OCI-LY1 (cell line): ENCODE data around the gene UNCX.
"Not testable (repeated sequence)": the region's sequence is repeated elsewhere in the genome, so short reads cannot be mapped to it uniquely, and the experiment has no call there.

Experiments
- H2AFZ ChIP-seq: fragments of 200-600 bp; sonication (generic), shearing (Covaris generic); 2 replicates; pipeline ENCODE4 v1.6.0; 2014; ENCODE audit warnings: antibody characterized with exemption, mild to moderate bottlenecking, low read length
- H3F3A ChIP-seq: fragments of 200-600 bp; sonication (generic), shearing (Covaris generic); 2 replicates; pipeline ENCODE4 v1.6.0; 2014; ENCODE audit warnings: mild to moderate bottlenecking, antibody characterized with exemption, low read length, moderate library complexity; ENCODE audit not compliant: insufficient read depth
- H3K27ac ChIP-seq: fragments of 200-600 bp; sonication (generic); 2 replicates; pipeline ENCODE4 v1.5.1; 2014; ENCODE audit warnings: low read length, mixed run types, mild to moderate bottlenecking, low read depth; ENCODE audit not compliant: poor library complexity, severe bottlenecking
- H3K27me3 ChIP-seq: fragments of 200-600 bp; sonication (generic); 2 replicates; pipeline ENCODE4 v1.6.0; 2014; ENCODE audit warnings: antibody characterized with exemption, mild to moderate bottlenecking, low read length, moderate library complexity; ENCODE audit not compliant: insufficient read depth
- H3K36me3 ChIP-seq: fragments of 200-600 bp; sonication (generic); 2 replicates; pipeline ENCODE4 v1.6.1; 2014; ENCODE audit warnings: mild to moderate bottlenecking, antibody characterized with exemption, low read length, moderate library complexity, mixed read lengths; ENCODE audit not compliant: insufficient read depth
- H3K4me1 ChIP-seq: fragments of 200-600 bp; sonication (generic); 2 replicates; pipeline ENCODE4 v1.5.1; 2014; ENCODE audit warnings: mild to moderate bottlenecking, low read length, moderate library complexity; ENCODE audit not compliant: insufficient read depth, severe bottlenecking
- H3K4me2 ChIP-seq: fragments of 200-600 bp; sonication (generic), shearing (Covaris generic); 2 replicates; pipeline ENCODE4 v1.6.1; 2014; ENCODE audit warnings: low read length
- H3K4me3 ChIP-seq: fragments of 200-600 bp; sonication (generic); 2 replicates; pipeline ENCODE4 v1.5.1; 2014; ENCODE audit warnings: low read length, low read depth, mild to moderate bottlenecking, mixed read lengths; ENCODE audit not compliant: poor library complexity, severe bottlenecking
- H3K79me2 ChIP-seq: fragments of 200-600 bp; shearing (Covaris generic); 2 replicates; pipeline ENCODE4 v1.6.1; 2016; ENCODE audit warnings: mixed run types, low read length, mixed read lengths; ENCODE audit not compliant: insufficient read depth
- H3K9ac ChIP-seq: fragments of 200-600 bp; sonication (generic), shearing (Covaris generic); 2 replicates; pipeline ENCODE4 v1.6.1; 2014; ENCODE audit warnings: mild to moderate bottlenecking, low read length, mixed read lengths
- H3K9me2 ChIP-seq: fragments of 200-600 bp; sonication (generic), shearing (Covaris generic); 2 replicates; pipeline ENCODE4 v1.6.1; 2014; ENCODE audit warnings: low read depth, mild to moderate bottlenecking, low read length, mixed read lengths
- H3K9me3 ChIP-seq: fragments of 200-600 bp; shearing (Covaris generic); 2 replicates; pipeline ENCODE4 v1.6.1; 2014; ENCODE audit warnings: low read length, mixed read lengths
- H4K20me1 ChIP-seq: fragments of 200-600 bp; sonication (generic), shearing (Covaris generic); 2 replicates; pipeline ENCODE4 v1.6.0; 2016; ENCODE audit warnings: mild to moderate bottlenecking, low read length; ENCODE audit not compliant: insufficient read depth
- EZH2 ChIP-seq: fragments of 200-600 bp; sonication (generic), shearing (Covaris generic); IDR thresholded peaks from 2 replicates; pipeline ENCODE4 v1.8.0; 2017; ENCODE audit warnings: borderline replicate concordance, mixed run types, mild to moderate bottlenecking, antibody characterized with exemption, low read length, moderate library complexity, mixed read lengths
- TF ChIP-seq, protein P1 (sequence below): fragments of 200-600 bp; sonication (generic), shearing (Covaris generic); IDR thresholded peaks from 2 replicates; pipeline ENCODE4 v1.5.1; 2017; ENCODE audit warnings: mild to moderate bottlenecking, antibody characterized with exemption, low read length, moderate library complexity, mixed read lengths

The UNCX gene

DNA sequence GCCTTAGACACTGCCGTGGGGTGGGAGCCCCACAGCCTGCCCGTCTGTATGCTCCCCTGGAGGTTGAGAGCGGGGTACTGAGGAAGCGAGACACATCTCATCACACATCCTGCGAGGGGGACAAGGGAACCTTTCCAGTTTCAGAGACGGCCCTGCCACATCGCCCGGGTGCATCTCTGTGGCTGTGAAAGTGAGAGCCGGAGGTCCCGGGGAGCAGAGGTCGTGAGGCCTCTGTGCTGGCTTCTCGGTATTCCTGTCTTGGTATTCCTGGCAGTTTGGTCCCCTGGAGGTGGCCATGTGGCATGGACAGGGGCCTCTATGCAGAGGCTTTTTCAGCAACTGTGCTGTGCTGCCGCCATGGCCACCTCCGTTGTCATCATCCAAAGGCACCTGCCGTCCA is 30.8 kb upstream of the UNCX start:
- TF ChIP-seq, protein P1, sequence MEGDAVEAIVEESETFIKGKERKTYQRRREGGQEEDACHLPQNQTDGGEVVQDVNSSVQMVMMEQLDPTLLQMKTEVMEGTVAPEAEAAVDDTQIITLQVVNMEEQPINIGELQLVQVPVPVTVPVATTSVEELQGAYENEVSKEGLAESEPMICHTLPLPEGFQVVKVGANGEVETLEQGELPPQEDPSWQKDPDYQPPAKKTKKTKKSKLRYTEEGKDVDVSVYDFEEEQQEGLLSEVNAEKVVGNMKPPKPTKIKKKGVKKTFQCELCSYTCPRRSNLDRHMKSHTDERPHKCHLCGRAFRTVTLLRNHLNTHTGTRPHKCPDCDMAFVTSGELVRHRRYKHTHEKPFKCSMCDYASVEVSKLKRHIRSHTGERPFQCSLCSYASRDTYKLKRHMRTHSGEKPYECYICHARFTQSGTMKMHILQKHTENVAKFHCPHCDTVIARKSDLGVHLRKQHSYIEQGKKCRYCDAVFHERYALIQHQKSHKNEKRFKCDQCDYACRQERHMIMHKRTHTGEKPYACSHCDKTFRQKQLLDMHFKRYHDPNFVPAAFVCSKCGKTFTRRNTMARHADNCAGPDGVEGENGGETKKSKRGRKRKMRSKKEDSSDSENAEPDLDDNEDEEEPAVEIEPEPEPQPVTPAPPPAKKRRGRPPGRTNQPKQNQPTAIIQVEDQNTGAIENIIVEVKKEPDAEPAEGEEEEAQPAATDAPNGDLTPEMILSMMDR, result no peak
- TF ChIP-seq EZH2, result no peak
- Histone ChIP-seq H3K4me1 (no peaks in the 10 kb centered on the region), H3K27ac (no peak overlapping the region), H2AFZ (no peak overlapping the region), H3K36me3 (no peaks in the 10 kb centered on the region), H3K4me3 (no peak overlapping the region), H3K9me3 (no peaks in the 10 kb centered on the region), H3F3A (no peaks in the 10 kb centered on the region), H3K9ac (no peak overlapping the region), H3K27me3 (0 out of 2 replicates have a peak, but pooled peaks cover 4% of the 10 kb centered on the region), H3K4me2 (no peak overlapping the region), H4K20me1 (no peaks in the 10 kb centered on the region), H3K79me2 (no peaks in the 10 kb centered on the region), H3K9me2 (no peaks in the 10 kb centered on the region)

DNA sequence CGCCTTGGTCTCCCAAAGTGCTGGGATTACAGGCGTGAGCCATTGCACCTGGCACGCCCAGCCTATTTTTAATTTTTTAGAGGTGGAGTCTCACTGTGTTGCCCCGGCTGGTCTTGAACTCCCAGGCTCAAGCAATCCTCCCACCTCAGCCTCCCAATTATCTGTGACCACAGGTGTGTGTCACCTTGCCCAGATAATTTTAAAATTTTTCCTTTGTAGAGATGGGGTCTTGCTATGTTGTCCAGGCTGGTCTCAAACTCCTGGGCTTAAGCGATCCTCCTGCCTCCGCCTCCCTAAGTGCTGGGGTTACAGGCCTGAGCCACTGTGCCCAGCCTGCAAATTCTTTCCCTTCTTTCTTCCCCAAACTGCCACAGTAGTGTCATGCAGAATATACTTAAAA is 29.8 kb upstream of the UNCX start:
- H4K20me1 ChIP-seq, H3K36me3 ChIP-seq, H3K27ac ChIP-seq, H3F3A ChIP-seq, H3K4me2 ChIP-seq, H3K27me3 ChIP-seq, H2AFZ ChIP-seq, H3K9me2 ChIP-seq, H3K4me1 ChIP-seq, H3K79me2 ChIP-seq, H3K9ac ChIP-seq, H3K4me3 ChIP-seq, H3K9me3 ChIP-seq: not testable (repeated sequence)

DNA sequence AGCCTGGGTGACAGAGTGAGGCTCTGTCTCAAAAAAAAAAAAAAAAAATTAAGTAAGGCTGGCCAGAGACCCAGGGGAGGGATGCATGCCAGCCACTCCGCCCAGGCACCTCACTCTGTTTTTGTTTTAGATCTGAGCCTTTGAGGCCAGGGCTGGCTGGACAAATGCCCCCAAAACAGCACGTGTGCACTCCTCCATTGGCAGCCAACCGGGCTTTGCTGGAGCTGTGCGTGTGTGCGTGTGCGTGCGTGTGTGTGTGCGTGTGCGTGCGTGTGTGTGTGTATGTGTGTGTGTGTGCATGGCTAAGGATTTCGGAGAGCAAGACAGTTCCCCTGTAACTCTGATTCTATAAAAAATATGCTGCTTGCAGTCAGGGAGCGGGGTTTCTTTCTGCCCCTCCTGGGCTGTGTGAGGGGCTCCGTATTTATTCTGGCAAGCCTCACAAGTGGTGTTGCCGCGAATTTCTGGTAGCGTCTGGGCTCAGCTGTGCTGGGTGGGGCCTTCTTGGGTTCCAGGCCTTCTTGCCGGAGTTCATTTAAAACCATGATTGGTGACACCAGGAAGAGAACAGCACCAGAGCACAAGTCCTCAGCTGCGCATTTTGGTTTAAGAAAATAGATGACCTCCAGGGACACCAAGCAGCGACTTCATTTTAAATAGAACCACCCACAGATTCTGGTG is 28.1 kb upstream of the UNCX start:
- no peaks in the 10 kb centered on the region for H4K20me1 ChIP-seq
- no peaks in the 10 kb centered on the region for H3K9me3 ChIP-seq
- 0 out of 2 replicates have a peak, but pooled peaks cover 9% of the 10 kb centered on the region for H3K27me3 ChIP-seq
- H3F3A ChIP-seq, result no peaks in the 10 kb centered on the region
- H3K4me2 ChIP-seq, result no peak overlapping the region
- H3K36me3 ChIP-seq, result no peaks in the 10 kb centered on the region
- H3K79me2 ChIP-seq, result no peaks in the 10 kb centered on the region
- H2AFZ ChIP-seq, result no peak overlapping the region
- no peak overlapping the region for H3K9ac ChIP-seq
- TF ChIP-seq, protein P1, result no peak
- no peak for TF ChIP-seq EZH2
- H3K9me2 ChIP-seq, result no peaks in the 10 kb centered on the region
- H3K4me1 ChIP-seq, result no peaks in the 10 kb centered on the region
- H3K4me3 ChIP-seq, result no peak overlapping the region
- H3K27ac ChIP-seq, result no peak overlapping the region

DNA sequence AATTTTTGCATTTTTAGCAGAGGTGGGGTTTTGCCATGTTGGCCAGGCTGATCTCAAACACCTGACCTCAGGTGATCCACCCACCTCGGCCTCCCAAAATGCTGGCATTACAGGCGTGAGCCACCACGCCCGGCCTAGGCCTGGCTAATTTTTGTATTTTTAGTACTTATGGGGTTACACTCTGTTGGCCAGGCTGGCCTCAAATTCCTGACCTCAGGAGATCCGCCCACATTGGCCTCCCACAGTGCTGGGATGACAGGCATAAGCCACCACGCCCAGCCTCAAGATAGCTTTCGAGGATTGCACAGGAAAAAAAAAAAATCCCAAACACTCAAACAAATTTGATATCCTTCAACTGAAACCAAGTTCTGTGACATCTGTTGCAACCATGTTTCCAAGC is 26.9 kb upstream of the UNCX start:
- not testable (repeated sequence) for H3K9ac ChIP-seq, H2AFZ ChIP-seq, H3F3A ChIP-seq, H3K9me3 ChIP-seq, H3K4me2 ChIP-seq, H3K4me3 ChIP-seq, H3K27me3 ChIP-seq, H3K4me1 ChIP-seq, H3K36me3 ChIP-seq, H3K27ac ChIP-seq, H4K20me1 ChIP-seq, H3K79me2 ChIP-seq, H3K9me2 ChIP-seq
